HepG2 (cell line): ENCODE data around the gene LTA4H. TPM values are rescaled to one million over a fixed set of nuclear protein-coding genes. Genes with fewer than 3 reads are reported as not detected.

Source experiments
- ATAC-seq: fragments of 200-7000 bp; cut with Tn5 transposase; 3 replicates; pipeline ENCODE4 v1.9.1; 2020; ENCODE audit warnings: mild to moderate bottlenecking, moderate library complexity
- BruUV-seq: library from RNA; stranded (reverse); fragments of 400-500 nt; replicated peaks from 2 replicates; lab custom pipeline; 2021; lab: Mats Ljungman, UMichigan
- CTCF ChIA-PET: fragments of 300-600 bp; formaldehyde crosslinking; extraction: SDS; loops from one replicate; lab custom pipeline; 2021; ENCODE audit warnings: low total read pairs, inconsistent platforms, low intra/inter-chr PET ratio; lab: Yijun Ruan, JAX
- POLR2A ChIA-PET: fragments of 350-600 bp; sonication (Branson Sonifier 250); formaldehyde crosslinking; loops from one replicate; lab custom pipeline; 2020; ENCODE audit warnings: antibody characterized with exemption, inconsistent platforms; lab: Yijun Ruan, JAX
- DNase-seq: peaks from one replicate; pipeline ENCODE4 v3.0.0-alpha.2; 2015; ENCODE audit warnings: low spot score
- FAIRE-seq: peaks from 3 replicates; lab custom pipeline; 2011; peaks lifted over from hg19 to GRCh38; lab: Jason Lieb, UNC
- H2AFZ ChIP-seq: one replicate; pipeline ENCODE4 v1.6.1; 2011; ENCODE audit warnings: low read length, inconsistent platforms
- H3K27ac ChIP-seq: fragments of 300-600 bp; 3 replicates; pipeline ENCODE4 v1.8.0; 2011; ENCODE audit warnings: mixed run types, mild to moderate bottlenecking, mixed read lengths, low read length, inconsistent platforms; ENCODE audit not compliant: insufficient read depth; ENCODE audit errors: extremely low read length
- H3K27me3 ChIP-seq, 2 experiments: fragments of 200-600 bp in 1 of 2; 2 replicates in 1 of 2; 3 replicates in 1 of 2; pipeline versions ENCODE4 v1.6.0 to v1.8.0; 2011; ENCODE audit warnings: low read length in 2 of 2, mild to moderate bottlenecking in 2 of 2, moderate library complexity in 2 of 2, inconsistent platforms in 1 of 2; ENCODE audit not compliant: insufficient read depth in 2 of 2, control insufficient read depth in 1 of 2
- H3K36me3 ChIP-seq, 2 experiments: fragments of 200-600 bp in 1 of 2; replicated peaks in 1 of 2; 2 replicates in 1 of 2; 3 replicates in 1 of 2; pipeline versions ENCODE4 v1.5.1 to v1.8.0; 2011; ENCODE audit warnings: low read length in 2 of 2, inconsistent platforms in 1 of 2; ENCODE audit not compliant: insufficient read depth in 2 of 2, control insufficient read depth in 1 of 2
- H3K4me1 ChIP-seq: 2 replicates; pipeline ENCODE4 v1.5.1; 2012; ENCODE audit warnings: low read length, inconsistent platforms; ENCODE audit not compliant: insufficient read depth
- H3K4me2 ChIP-seq: 2 replicates; pipeline ENCODE4 v1.6.0; 2011; ENCODE audit warnings: low read depth, low read length, inconsistent platforms
- H3K4me3 ChIP-seq, 3 experiments: fragments of 200-600 bp in 1 of 3; sonication (generic), shearing (Covaris generic) in 1 of 3; replicated peaks in 1 of 3; 2 replicates each; pipeline ENCODE4 v1.5.1; 2011 to 2016; ENCODE audit warnings: low read length in 3 of 3, inconsistent platforms in 2 of 3, low read depth in 2 of 3, mild to moderate bottlenecking in 2 of 3, control low read depth in 1 of 3, mixed read lengths in 1 of 3; ENCODE audit not compliant: insufficient read depth in 1 of 3
- H3K79me2 ChIP-seq: one replicate; pipeline ENCODE4 v1.6.1; 2011; ENCODE audit warnings: low read length, inconsistent platforms; ENCODE audit not compliant: insufficient read depth
- H3K9ac ChIP-seq: 2 replicates; pipeline ENCODE4 v1.6.0; 2011; ENCODE audit warnings: mild to moderate bottlenecking, low read depth, low read length, inconsistent platforms; ENCODE audit not compliant: insufficient read depth
- H3K9me3 ChIP-seq: 2 replicates; pipeline ENCODE4 v1.5.1; 2012; ENCODE audit warnings: mild to moderate bottlenecking, low read length
- H4K20me1 ChIP-seq: 2 replicates; pipeline ENCODE4 v1.6.0; 2011; ENCODE audit warnings: inconsistent platforms, mild to moderate bottlenecking, low read length, moderate library complexity; ENCODE audit not compliant: insufficient read depth
- AKNA ChIP-seq: sonication (generic); formaldehyde crosslinking; IDR thresholded peaks from 2 replicates; pipeline ENCODE4 v1.4.0; 2020; ENCODE audit warnings: missing genetic modification reagents, borderline replicate concordance
- CEBPZ ChIP-seq: IDR thresholded peaks from 2 replicates; pipeline ENCODE4 v1.6.1; 2012; ENCODE audit warnings: low read length, improper control_type of control experiment
- DMAP1 ChIP-seq: IDR thresholded peaks from 2 replicates; pipeline ENCODE4 v1.6.1; 2016
- PCBP1 ChIP-seq: fragments of 200-400 bp; formaldehyde crosslinking; IDR thresholded peaks from 2 replicates; pipeline ENCODE4 v1.6.1; 2017; ENCODE audit warnings: mild to moderate bottlenecking, low read depth, low read length, borderline replicate concordance
- SRSF4 ChIP-seq: fragments of 200-400 bp; formaldehyde crosslinking; IDR thresholded peaks from one replicate; pipeline ENCODE4 v1.6.1; 2018; ENCODE audit warnings: mild to moderate bottlenecking, low read depth, low read length, moderate library complexity; ENCODE audit not compliant: poor library complexity, severe bottlenecking
- TBX3 ChIP-seq: fragments of 450-650 bp; IDR thresholded peaks from 2 replicates; pipeline ENCODE4 v1.6.1; 2017; ENCODE audit warnings: antibody characterized with exemption, mild to moderate bottlenecking, inconsistent platforms, borderline replicate concordance
- ZBTB14 ChIP-seq: sonication (generic); formaldehyde crosslinking; IDR thresholded peaks from 2 replicates; pipeline ENCODE4 v1.4.0; 2020; ENCODE audit warnings: missing genetic modification reagents
- ZFP36L1 ChIP-seq: sonication (generic); formaldehyde crosslinking; IDR thresholded peaks from 2 replicates; pipeline ENCODE4 v1.8.0; 2022; ENCODE audit warnings: mild to moderate bottlenecking, missing genetic modification reagents, moderate library complexity
- ZNF256 ChIP-seq: sonication (generic); formaldehyde crosslinking; conservative IDR thresholded peaks from 2 replicates; pipeline ENCODE4 v1.4.0; 2020; ENCODE audit warnings: missing genetic modification reagents
- ZNF547 ChIP-seq: sonication (generic); formaldehyde crosslinking; IDR thresholded peaks from 2 replicates; pipeline ENCODE4 v1.5.1; 2020; ENCODE audit warnings: mild to moderate bottlenecking, missing genetic modification reagents
- ZNF569 ChIP-seq: sonication (generic); formaldehyde crosslinking; IDR thresholded peaks from 2 replicates; pipeline ENCODE4 v1.5.0; 2020; ENCODE audit warnings: mild to moderate bottlenecking, missing genetic modification reagents, moderate library complexity, borderline replicate concordance
- ZNF577 ChIP-seq: sonication (generic); formaldehyde crosslinking; IDR thresholded peaks from 2 replicates; pipeline ENCODE4 v1.4.0; 2020; ENCODE audit warnings: mild to moderate bottlenecking, low read depth, missing genetic modification reagents, borderline replicate concordance
- ZZZ3 ChIP-seq: sonication (generic); formaldehyde crosslinking; IDR thresholded peaks from 2 replicates; pipeline ENCODE4 v1.4.0; 2020; ENCODE audit warnings: missing genetic modification reagents, mild to moderate bottlenecking, borderline replicate concordance
- in situ Hi-C: cut with HindIII; loops from 2 replicates; pipeline ENCODE4 v1.10.0; 2017; ENCODE audit warnings: low pct_unique_long_range_greater_than_20kb; ENCODE audit not compliant: extremely low pct_ligation_motif_present
- intact Hi-C: fragments of 100-400 bp; cut with micrococcal nuclease; formaldehyde crosslinking; loops from one replicate; pipeline ENCODE4 v1.10.0; 2022; ENCODE audit not compliant: unreplicated experiment
- polyA plus RNA-seq, 8 experiments: library from polyadenylated mRNA; depleted of rRNA in 3 of 8; stranded (reverse) in 7 of 8; unstranded in 1 of 8; fragments of >200 nt; fragmentation: Illumina TruSeq in 4 of 8; extraction: Trizol in 4 of 8; gene quantifications; 2 replicates each; pipeline versions ENCODE4 v1.2.1 to v1.2.3, GENCODE V29; 2011 to 2016; ENCODE audit warnings: low read depth in 4 of 8, missing spikeins in 1 of 8, mixed read lengths in 1 of 8; ENCODE audit not compliant: insufficient read depth in 1 of 8
- total RNA-seq, 5 experiments: library from RNA; depleted of rRNA; stranded (reverse); fragments of >200 nt; fragmentation: Illumina TruSeq; extraction: Trizol; gene quantifications; 2 replicates each; pipeline ENCODE4 v1.2.3, GENCODE V29; 2016; ENCODE audit warnings: low read depth in 1 of 5

LTA4H gene
- total and polyA plus RNA-seq, 2 of the 13 experiments (the other 11 are each of a cell fraction or from before 2014, with no cell fraction given), result 87.5 to 90.4 TPM

GRCh38 chr12:95953000-95953399 is 82.4 kb downstream of the LTA4H start (continued):
- no peak for TF ChIP-seq TBX3
- no peak for TF ChIP-seq ZFP36L1 (CRISPR knock-in tag)
- TF ChIP-seq ZNF569 (CRISPR knock-in tag), result no peak

GRCh38 chr12:95951515-95951914 is 83.9 kb downstream of the LTA4H start:
- H3K79me2 ChIP-seq, result no peaks in the 10 kb centered on the region
- no peak overlapping the region for H2AFZ ChIP-seq
- intact Hi-C loops (loop anchor here (10.0 kb wide), 1 partner anchor 127 kb away; no protein-coding TSS in a partner anchor), in situ Hi-C loops (no loop called here)
- ChIA-PET CTCF (no interaction called here), POLR2A (no interaction called here)
- peaks cover 55% of the 10 kb centered on the region for H3K4me1 ChIP-seq
- H3K27me3 ChIP-seq, result no peaks in the 10 kb centered on the region
- BruUV-seq, result no TSS peak
- H3K4me3 ChIP-seq, result no peak overlapping the region
- H3K4me2 ChIP-seq, result no peak overlapping the region
- H3K27ac ChIP-seq, result no peak overlapping the region
- ATAC-seq, result no peak
- H3K9ac ChIP-seq, result no peak overlapping the region
- DNase-seq, result no peak
- H4K20me1 ChIP-seq, result no peaks in the 10 kb centered on the region
- FAIRE-seq, result no peak
- H3K36me3 ChIP-seq, result peaks cover 0 to 1% of the 10 kb centered on the region in 2 experiments; a peak in 2 of 5 replicates
- H3K9me3 ChIP-seq, result no peaks in the 10 kb centered on the region
- no peak for TF ChIP-seq ZNF547 (CRISPR knock-in tag)
- TF ChIP-seq DMAP1, result no peak
- no peak for TF ChIP-seq AKNA (CRISPR knock-in tag)
- TF ChIP-seq ZBTB14 (CRISPR knock-in tag), result no peak
- TF ChIP-seq ZNF577 (CRISPR knock-in tag), result no peak
- no peak for TF ChIP-seq CEBPZ
- TF ChIP-seq PCBP1, result no peak
- no peak for TF ChIP-seq ZZZ3
- TF ChIP-seq ZNF256 (CRISPR knock-in tag), result no peak
- TF ChIP-seq SRSF4, result no peak
